ENCODE measurements around the gene TTLL12.
"Not testable (repeated sequence)": the region's sequence is repeated elsewhere in the genome, so short reads cannot be mapped to it uniquely, and the experiment has no call there.

TTLL12 gene

DNA sequence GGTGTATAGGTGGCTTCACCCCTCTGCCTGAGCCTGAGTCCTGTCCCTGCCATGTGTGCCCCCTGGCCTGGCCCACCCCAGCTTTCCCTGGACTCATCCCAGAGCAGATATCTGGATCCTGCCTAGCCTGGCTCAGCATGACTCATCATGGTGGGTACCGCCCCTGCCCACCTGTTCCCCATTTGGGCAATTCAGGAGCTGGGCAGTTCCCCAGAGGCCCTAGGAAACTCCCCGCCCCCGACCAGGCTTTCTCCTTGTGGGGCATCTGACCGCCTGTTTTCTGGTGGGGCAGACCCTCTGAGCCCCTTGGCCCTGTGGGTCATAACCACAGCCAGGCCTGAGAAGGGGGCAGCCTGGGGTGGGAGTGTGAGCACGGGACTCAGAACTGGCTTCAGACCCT, 31.1 kb downstream of the TTLL12 start:
- no peak for DNase-seq (ENCODE audit: low spot score)

DNA sequence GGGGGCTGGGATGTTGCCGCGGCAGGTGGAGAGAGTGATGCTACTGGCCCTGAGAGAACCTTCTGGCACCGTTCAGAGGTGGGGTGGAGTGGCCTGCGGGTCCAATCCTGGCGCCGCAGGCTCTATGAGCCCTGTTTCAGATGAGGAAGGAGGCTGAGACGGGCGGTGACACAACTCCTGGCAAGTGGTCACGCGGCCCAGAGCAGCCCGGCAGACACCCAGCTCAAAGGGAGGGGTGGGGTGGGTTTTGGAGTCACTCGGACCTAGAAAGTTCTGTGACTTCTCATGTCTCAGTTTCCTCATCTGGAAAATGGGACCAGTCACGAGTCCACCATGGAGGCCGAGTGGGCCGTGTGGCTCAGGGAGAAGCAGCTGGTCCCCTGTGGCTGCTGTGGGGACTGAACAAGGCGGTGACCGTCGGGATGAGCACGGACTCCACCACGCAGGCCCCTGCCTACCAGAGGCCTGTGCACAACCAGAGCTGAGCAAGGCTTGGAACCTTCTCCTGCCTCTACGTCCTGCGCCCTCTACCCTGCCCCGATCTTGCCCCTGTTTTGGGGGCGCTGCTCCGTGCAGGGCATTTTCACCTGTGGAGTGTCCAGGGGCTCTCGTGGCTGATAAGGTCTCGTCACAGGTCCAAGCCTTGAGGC, 31.9 kb downstream of the TTLL12 start:
- DNase-seq (ENCODE audit: low spot score) = no peak

DNA sequence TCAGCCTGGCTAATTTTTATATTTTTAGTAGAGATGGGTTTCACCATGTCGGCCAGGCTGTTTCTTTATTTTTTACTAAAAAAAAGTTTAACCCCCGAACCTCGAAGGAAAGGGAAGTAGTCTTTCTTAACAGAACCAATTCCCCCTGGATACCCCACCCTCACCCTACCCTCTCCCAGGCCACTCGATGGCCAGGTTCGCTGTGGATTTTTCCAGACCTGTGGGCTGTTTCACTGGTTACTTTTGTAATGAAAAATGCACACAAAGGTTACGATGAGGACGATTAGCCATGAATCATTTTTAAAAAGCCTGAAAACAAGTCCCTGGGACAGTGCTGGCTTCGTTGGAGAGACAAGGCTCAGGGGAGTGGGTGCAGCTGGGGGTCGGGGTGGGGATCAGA, 33.0 kb downstream of the TTLL12 start:
- DNase-seq (ENCODE audit: low spot score) = no peak

DNA sequence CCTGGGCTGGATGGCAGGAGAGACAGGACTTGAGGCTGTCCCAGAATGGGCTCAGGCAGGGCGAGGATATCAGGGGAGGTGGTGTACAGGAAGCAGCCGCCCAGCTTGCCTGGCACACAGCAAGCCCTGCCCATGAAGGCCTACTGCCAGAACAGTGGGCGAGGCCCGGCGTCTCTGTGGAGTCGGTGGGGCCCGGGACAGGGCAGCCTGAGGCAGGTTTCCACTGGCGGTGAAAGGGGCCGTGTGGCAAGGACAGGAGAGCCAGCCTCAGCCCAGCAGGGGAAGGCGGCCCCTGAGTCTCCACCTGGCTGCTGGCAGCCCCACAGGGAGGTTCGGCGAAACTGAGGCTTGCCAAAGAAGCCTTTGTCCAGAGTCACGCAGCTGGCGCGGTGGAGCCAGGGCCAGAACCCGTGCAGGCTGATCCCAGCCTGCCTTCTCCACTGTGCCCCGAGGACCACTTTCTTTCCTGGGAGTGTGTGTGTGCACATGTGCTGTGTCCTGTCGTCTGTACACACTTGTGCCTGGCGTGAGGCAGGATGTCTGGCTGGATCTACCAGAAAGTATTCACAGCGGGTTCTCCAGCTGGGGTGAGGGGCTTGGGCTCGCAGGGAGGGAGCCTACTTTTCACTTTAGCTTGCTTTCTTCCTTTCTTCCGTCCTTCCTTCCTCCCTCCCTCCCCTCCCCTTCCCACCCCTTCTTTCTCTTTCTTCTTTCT, 34.4 kb downstream of the TTLL12 start:
- no peak for DNase-seq (ENCODE audit: low spot score)

DNA sequence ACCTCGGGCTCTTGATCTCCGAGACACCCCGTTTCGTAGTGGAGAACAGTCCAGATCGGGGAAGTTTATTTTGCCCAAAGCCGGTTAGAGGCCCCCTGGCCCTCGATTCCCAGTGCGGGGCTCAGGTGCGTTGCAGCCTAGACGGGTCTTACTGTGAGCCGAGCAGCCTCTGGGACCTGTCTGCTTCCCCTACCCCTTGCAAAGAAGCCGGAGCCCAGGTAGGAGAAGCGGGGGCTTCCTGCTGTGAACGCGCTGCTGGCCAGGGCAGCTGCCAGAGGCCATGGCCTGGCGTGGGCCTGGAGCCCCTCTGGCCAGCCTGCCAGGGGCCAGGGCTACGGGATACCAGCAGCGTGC, 35.0 kb downstream of the TTLL12 start:
- no peak for DNase-seq (ENCODE audit: low spot score)

DNA sequence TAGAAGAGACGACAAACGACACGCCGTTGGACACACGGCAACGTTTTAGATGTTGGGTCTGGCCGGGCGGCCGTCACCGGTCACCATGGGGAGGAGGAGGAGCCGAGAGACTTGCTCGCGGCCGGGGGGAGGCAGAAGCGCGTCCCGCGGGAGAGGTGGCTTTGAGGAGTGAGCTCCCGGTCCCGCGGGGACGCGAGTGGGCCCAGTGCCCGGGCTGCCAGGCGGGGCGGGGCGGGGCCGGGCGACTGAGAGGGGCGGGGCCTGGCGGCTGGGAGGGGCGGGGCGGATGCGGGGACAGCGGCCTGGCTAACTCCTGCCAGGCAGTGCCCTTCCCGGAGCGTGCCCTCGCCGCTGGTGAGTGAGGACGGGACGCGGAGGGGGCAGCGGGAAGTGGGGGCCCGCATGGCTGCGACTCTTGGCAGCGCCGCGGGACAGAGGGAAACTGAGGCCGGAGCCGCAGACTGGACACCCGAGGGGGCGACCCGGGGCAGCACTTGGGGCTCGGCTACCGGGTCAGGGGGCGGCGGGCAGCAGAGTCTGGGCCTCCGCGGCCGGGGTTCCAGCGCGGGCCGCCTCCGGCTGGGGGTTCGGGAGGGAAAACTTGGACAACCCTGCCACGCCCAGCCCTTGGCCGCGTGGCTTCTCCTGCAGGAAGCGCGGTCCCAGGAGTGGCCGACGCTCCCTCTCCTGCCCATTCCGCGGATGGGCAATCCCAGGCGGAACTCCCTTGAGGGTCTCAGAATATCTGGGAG, 35.5 kb downstream of the TTLL12 start, which contains the start of gene TSPO:
Gene TSPO, plus strand, starts transcription at position 309 of the 752 bp plus-strand sequence. CDS start 7,680 bp downstream, outside the sequence.
- no peak for DNase-seq (ENCODE audit: low spot score)

DNA sequence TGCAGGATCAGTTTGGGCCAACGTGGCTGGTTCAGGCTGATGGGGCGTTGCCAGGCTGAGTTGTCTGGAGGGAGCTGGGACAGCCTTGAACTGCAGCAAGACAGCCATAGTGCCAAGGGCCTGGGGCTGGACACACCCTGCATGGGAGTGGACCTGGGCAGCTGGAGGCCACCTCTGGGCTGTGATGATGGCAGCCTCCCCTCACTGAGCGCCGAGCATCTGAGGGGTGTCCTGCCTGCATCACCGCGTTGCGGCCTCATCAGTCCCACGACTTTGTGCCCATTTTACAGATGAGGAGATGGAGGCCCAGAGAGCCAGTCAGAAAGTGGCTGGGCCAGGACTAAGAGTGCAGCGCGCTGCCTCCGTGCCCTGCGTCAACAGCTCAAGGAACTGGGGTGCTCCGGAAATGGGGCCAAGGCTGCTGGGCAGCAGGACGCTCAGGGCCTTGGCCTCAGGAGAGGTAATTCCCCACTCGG, 36.2 kb downstream of the TTLL12 start:
- DNase-seq (ENCODE audit: low spot score) = no peak

DNA sequence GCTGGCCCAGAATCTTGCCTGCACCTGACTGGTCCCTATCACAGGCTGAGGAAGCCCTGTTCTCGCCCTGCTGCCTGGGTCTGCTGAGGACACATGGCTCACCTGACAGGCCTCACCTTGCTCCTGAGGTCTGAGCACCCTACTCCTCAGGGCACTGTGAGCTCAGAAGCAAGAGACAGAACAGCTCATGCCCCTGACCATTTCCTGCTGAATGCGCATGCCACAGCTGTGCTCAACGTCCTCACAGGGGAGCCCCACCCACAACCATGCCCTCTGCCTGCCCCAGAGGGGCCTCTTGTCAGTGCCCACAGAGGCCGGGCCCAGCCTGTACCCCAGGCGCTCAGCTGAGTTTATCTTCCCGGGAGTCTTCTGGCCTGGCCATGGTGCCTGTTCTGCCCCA, 38.4 kb downstream of the TTLL12 start:
- DNase-seq (ENCODE audit: low spot score) = no peak

DNA sequence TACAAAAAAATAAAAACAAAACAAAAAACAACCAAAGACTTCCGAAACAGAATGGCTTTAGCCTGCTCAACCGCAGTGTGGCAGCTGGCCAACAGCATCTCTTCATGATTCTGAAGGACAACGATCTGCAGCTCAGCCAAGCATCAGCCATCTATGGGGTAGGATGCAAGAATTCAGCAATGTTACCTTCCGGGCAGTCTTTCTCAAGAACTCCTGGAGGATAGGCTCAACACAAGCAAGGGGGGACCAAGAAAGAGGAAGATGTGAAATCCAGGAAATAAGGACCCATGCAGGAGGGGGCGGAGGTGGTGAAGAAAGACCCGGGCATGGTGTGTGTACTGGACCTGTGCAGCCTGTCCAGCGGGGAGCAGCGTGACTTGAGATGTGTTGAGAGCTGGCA, 39.1 kb downstream of the TTLL12 start:
- DNase-seq (ENCODE audit: low spot score) = no peak

DNA sequence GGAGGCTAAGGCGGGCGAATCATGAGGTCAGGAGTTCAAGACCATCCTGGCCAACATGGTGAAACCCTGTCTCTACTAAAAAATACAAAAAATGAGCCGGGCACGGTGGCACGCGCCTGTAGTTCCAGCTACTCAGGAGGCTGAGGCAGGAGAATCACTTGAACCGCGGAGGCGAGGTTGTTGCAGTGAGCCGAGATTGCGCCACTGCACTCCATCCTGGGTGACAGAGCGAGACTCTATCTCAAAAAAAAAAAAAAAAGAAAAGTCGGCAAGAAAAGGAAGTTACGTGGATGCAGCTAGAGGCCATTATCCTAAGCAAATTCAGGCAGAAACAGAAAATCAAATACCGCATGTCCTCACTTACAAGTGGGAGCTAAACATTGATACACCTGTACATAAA, 40.6 kb downstream of the TTLL12 start:
- DNase-seq (ENCODE audit: low spot score) = not testable (repeated sequence)

DNA sequence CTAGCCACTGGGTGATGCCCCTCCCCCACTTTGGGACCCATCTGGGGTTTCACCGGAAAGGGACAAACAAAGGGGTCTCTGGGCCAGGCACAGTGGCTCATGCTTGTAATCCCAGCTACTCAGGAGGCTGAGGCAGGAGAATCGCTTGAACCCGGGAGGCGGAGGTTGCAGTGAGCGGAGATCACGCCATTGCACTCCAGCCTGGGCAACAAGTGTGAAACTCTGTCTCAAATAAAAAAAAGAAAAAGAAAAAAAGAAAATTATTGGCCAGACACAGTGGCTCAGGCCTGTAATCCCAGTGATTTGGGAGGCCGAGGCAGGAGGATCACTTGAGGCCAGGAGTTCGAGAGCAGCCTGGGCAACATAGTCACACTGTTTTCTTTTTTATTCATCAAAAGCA, 41.6 kb downstream of the TTLL12 start:
- DNase-seq (ENCODE audit: low spot score) = not testable (repeated sequence)

DNA sequence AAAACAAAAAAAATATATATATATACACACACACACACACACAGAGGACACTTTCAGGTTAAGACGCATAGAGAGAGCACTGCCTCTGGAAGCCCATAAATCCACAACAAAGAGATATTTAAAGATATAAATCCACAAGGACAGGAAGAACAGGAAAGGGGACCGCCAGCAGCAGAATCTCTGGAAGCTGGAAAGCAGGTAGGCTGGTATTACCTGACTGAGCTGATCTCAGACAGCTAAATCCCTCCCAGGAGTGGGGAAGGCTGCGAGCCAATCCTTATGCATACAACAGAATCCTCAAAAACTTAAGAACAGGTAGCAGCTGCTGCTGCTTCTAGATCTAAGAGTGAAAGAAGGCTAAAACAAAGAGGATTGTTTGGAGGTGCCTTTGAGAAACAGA, 42.0 kb downstream of the TTLL12 start:
- DNase-seq (ENCODE audit: low spot score) = no peak

DNA sequence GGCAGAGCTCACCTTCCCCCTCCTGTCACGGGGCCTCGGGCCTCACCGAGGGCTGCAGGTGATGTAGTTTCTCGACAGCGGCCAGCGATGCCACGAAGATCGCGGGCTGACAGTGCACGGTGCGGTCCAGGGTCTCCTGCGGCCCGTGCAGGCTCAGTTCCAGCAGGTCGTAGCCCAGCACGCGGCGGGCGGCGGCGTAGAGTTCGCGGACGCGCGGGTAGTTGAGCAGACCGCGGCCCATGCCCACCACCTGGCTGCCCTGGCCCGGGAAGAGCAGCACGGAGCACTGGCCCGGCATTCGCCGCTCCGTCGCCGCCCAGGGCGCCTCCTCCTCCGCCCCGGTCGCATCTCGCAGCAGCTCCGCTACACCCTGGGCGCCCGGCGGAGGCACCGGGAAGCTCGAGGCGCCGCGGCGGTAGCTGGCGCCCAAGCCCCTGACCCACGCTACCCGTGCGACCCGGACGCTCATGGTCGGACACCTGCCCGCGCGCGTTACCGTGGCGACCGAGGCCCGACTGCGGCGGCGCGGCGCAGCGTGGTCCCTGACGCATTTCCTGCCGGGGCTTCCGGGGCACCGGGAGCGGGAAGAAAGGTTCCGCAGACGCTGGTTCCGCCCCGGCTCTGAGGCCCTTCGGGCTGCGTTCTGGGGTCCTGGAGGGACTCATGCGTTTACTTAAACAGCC, 43.9 kb downstream of the TTLL12 start, which contains the start of gene MCAT:
Gene MCAT, minus strand, starts transcription at position 519 of the 683 bp plus-strand sequence. Its CDS starts 50 bp downstream, at position 469.
- DNase-seq (ENCODE audit: low spot score) = peak; percentile 83

DNA sequence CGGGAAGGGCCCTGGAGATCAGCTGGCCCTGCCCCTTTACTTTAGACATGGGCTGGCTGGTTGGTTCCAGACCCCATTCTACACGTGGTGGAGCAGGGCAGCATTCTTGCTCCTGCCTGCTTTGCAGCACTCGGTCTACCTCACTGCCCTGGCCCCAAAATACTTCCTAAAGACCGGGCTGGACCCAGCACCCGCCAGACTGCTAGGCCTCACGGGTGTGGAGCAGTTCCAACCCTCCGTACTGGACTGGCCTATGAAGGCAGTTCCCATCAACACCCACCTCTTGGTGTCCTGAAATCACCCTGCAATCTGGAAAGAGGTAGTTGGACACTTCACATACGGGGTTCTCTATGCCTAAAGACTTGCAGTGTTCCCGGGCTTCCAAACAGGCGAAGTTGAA, 50.1 kb downstream of the TTLL12 start:
- DNase-seq (ENCODE audit: low spot score) = no peak

DNA sequence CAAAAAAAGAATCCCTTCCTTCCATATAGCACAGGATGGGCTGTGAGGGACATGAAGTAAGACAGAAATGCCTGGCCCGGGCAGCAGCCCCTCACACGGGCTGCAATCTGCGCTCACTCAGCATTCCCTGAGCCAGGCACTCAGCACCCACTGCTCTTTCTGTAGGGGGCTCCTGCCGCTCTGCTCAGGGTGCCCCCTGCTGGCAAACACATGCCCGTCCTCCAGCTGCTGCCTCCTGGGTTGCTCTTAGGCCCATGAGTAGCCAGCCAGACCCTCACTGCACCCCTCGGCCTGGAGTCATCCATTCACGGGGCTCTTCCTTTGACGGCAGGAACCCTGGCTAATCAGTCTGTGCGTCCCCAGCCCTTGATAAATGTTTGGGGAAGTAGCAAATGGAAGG, 50.7 kb downstream of the TTLL12 start:
- DNase-seq (ENCODE audit: low spot score) = no peak

DNA sequence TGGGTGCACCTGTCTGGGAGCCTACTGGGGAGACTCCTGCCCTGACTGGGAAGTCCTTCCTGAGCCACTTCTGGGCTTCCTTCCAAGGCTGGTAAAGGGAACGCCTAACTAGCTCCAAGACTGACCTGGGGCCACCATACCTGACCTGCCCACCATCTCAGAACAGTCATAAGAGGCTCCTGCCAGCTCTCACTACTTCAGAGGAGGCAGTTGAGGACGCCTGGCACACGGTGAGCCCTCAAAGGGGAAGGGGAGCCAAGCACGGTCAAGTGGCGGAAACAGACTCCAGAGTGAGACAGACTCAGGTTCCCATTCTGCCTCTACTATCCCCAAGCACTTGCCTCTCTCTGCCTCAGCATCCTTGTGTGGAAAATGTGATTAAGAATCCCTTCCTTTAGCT, 51.4 kb downstream of the TTLL12 start:
- DNase-seq (ENCODE audit: low spot score) = no peak

DNA sequence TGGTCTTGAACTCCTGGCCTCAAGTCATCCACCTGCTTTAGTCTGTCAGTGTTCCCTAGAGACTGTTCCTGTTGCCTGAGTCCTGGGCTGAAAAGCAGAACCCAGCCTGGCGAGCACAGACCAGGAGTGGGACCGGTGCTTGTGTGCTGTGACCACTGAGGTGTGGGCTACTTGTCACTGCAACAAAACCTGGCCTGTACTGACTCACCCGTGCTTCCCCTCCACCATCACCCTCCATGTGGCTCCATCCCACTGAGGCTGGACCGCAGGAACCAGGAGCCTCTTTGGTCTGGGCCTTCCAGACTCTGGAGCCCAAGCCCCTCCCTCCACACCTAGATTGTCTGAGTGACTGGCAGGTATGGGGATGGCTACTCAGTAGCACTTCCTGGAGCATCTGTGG, 52.4 kb downstream of the TTLL12 start:
- no peak for DNase-seq (ENCODE audit: low spot score)

DNA sequence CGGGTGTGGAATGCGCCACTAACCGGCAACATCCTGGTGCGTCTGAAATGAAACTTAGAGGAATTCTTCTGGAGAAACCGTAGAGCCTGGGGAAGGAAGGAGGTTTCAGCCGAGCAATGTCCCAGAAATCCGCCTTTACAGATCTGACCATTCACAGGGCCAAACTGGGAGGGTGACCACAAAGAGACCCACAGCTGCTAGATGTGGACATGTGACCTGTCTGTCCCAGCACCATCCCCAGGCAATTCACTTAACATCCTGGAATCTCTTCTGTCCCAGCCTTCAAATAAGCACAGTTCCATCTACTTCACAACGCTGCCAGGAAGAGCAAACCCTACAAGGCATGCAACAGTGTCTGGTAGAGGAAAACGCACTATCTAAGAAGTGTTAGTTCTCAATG, 53.5 kb downstream of the TTLL12 start:
- DNase-seq (ENCODE audit: low spot score) = no peak

DNA sequence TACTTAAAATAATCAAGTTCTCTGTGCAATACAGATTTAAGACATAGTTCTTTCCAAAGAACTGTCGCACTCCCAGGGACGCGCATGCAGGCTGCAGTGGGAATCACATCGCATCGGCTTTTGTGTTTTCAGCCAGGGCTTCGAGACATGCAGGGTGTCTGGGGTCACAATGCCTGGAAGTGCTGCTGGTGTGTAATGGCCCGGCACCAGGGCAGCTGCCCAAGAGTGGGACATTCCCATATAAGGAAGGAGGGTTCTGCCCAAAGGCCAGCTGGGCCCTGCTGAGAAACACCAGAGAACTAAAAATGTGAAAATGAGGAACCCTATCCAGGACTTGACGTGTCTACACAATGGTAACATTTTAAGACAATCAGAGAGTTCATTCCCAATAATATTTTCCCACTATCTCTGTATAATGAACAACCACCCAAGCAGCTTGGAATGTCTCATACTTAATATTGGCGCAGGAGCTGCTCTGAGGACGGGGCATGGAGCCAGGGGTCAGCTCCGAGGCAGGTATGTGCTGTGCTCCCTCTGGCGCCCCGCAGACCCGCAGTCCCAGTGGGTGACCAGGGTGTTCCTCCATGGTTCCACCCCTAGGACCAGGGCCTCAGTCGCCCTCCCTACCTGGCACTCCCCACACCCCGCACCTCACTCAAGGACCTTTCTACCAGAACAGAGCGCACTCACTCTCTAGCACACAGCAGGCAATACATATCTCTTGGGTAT, 55.0 kb downstream of the TTLL12 start:
- no peak for DNase-seq (ENCODE audit: low spot score)

DNA sequence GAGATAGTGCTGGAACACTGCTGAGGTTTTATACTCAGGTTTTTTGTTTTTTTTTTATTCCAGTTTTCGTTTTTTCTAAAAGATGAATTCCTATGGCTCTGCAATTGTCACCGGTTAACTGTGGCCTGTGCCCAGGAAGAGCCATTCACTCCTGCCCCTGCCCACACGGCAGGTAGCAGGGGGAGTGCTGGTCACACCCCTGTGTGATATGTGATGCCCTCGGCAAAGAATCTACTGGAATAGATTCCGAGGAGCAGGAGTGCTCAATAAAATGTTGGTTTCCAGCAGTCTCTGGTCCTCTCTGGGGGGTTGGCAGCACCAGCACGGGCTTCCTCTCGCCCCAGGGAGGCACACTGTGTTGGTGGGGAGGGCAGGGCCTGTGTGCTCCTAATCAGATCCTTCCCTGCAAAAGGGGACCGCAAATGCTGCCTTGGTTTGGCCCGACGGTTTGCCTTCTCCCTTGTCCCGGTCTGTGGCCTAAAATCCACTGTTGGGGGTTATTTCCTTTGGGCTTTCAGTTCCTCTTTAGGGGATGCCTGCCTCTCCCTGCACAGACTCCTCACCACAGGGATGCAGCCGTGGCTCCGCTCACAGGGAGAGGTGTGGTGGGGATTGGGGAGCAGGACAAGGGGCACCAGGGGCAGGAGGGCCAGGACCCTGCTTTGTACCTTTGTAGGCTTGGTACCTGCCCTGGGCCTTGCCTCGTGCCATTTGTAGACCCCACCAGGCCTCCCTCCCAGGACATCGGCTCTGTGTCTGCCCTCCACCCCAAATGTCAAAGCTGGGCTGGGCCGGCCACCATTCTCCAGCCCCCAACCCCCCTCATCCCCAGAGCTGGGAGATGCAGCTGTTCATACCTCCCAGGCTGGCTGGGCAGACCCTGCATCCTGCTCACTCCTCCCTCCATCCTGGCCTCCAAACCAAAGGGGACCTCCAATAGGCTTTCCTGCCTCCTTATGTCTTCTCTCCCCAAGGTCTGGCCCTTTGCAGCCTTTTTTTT, 57.2 kb downstream of the TTLL12 start:
- no peak for DNase-seq (ENCODE audit: low spot score)
